K562 (cell line): Measurements from ENCODE around the gene PEX10. TPM values are rescaled to one million over a fixed set of nuclear protein-coding genes. Genes with fewer than 3 reads are reported as not detected.

Experiments used
- CC2D1A ChIP-seq: fragments of 450-650 bp; IDR thresholded peaks from 2 replicates; pipeline ENCODE4 v1.6.1; 2017; ENCODE audit warnings: mild to moderate bottlenecking
- DNMT1 ChIP-seq: fragments of 450-650 bp; IDR thresholded peaks from 2 replicates; pipeline ENCODE4 v1.6.1; 2016; ENCODE audit warnings: antibody characterized with exemption, mild to moderate bottlenecking
- HMGN3 ChIP-seq: IDR thresholded peaks from 2 replicates; pipeline ENCODE4 v1.6.1; 2011; ENCODE audit warnings: borderline replicate concordance, low read depth, mild to moderate bottlenecking, mixed read lengths, low read length; ENCODE audit not compliant: insufficient read length; ENCODE audit errors: extremely low read depth
- HNRNPUL1 ChIP-seq: fragments of 200-400 bp; formaldehyde crosslinking; IDR thresholded peaks from 2 replicates; pipeline ENCODE4 v1.6.1; 2017; ENCODE audit warnings: low read length
- NCOA1 ChIP-seq: fragments of 450-650 bp; IDR thresholded peaks from 2 replicates; pipeline ENCODE4 v1.6.1; 2016; ENCODE audit warnings: low read depth
- NFATC3 ChIP-seq: fragments of 450-650 bp; IDR thresholded peaks from 2 replicates; pipeline ENCODE4 v1.6.1; 2017; ENCODE audit warnings: mild to moderate bottlenecking
- OTX1 ChIP-seq: fragments of 450-650 bp; formaldehyde crosslinking; IDR thresholded peaks from 2 replicates; pipeline ENCODE4 v1.4.0; 2022; ENCODE audit warnings: mild to moderate bottlenecking
- PHF8 ChIP-seq: fragments of 200-600 bp; sonication (generic); IDR thresholded peaks from 2 replicates; pipeline ENCODE4 v1.6.1; 2012; ENCODE audit warnings: mixed run types, mild to moderate bottlenecking, inconsistent platforms, low read length, moderate library complexity, borderline replicate concordance
- RAD21 ChIP-seq, 2 experiments: fragments of 250-450 bp in 1 of 2; fragments of 450-650 bp in 1 of 2; sonication (Bioruptor Pico) in 1 of 2; formaldehyde crosslinking in 1 of 2; IDR thresholded peaks in 1 of 2; conservative IDR thresholded peaks in 1 of 2; 2 replicates each; pipeline versions ENCODE4 v1.4.0 to v1.8.0; 2020 to 2022; ENCODE audit warnings: mild to moderate bottlenecking in 2 of 2, moderate library complexity in 1 of 2
- SETDB1 ChIP-seq: IDR thresholded peaks from one replicate; pipeline ENCODE4 v1.6.1; 2012; ENCODE audit warnings: low read length, control low read depth, inconsistent platforms
- SNIP1 ChIP-seq: fragments of 450-650 bp; IDR thresholded peaks from 2 replicates; pipeline ENCODE4 v1.7.1; 2017; ENCODE audit warnings: low read depth, mild to moderate bottlenecking
- TEAD1 ChIP-seq, 2 experiments: fragments of 450-650 bp in 1 of 2; sonication (generic) in 1 of 2; formaldehyde crosslinking; IDR thresholded peaks; 2 replicates each; pipeline versions ENCODE4 v1.4.0 to v1.8.0; 2020 to 2022; ENCODE audit warnings: mild to moderate bottlenecking in 2 of 2, missing genetic modification reagents in 1 of 2
- ZBTB17 ChIP-seq: fragments of 450-650 bp; formaldehyde crosslinking; IDR thresholded peaks from 2 replicates; pipeline ENCODE4 v1.4.0; 2020; ENCODE audit warnings: mild to moderate bottlenecking
- polyA plus RNA-seq, 8 experiments: library from polyadenylated mRNA; depleted of rRNA in 4 of 8; stranded (reverse) in 5 of 8; unstranded in 3 of 8; fragments of >200 nt; fragmentation: Nextera tagmentation in 2 of 8; fragmentation: Illumina TruSeq in 1 of 8; extraction: Ambion mirVana in 2 of 8; extraction: Trizol in 1 of 8; gene quantifications; 2 replicates each; pipeline versions ENCODE4 v1.2.1 to v1.2.3, GENCODE V29; 2011 to 2014; ENCODE audit warnings: inconsistent platforms in 1 of 8, missing spikeins in 1 of 8
- total RNA-seq, 7 experiments: library from RNA; depleted of rRNA in 6 of 7; stranded (reverse); fragments of >200 nt in 6 of 7; fragmentation: Illumina TruSeq in 2 of 7; extraction: Trizol in 2 of 7; gene quantifications; 2 replicates each; pipeline versions ENCODE4 v1.2.1 to v1.2.3, GENCODE V29; 2011 to 2021; ENCODE audit warnings: low replicate concordance in 1 of 7
- TF ChIP-seq, protein P1 (sequence below): fragments of 250-450 bp; sonication (Bioruptor Pico); IDR thresholded peaks from 2 replicates; pipeline ENCODE4 v1.4.0; 2020; ENCODE audit warnings: mild to moderate bottlenecking, moderate library complexity
- TF ChIP-seq, protein P2 (sequence below): sonication (generic); formaldehyde crosslinking; IDR thresholded peaks from 2 replicates; pipeline ENCODE4 v1.8.1; 2023; ENCODE audit warnings: mild to moderate bottlenecking, missing genetic modification reagents, moderate library complexity
- TF ChIP-seq, protein P3 (sequence below), 2 experiments: IDR thresholded peaks; 2 replicates each; pipeline ENCODE4 v1.6.1; 2011; ENCODE audit warnings: borderline replicate concordance in 1 of 2, control low read depth in 1 of 2, low read depth in 1 of 2, low read length in 1 of 2, mild to moderate bottlenecking in 1 of 2, mixed read lengths in 1 of 2, moderate library complexity in 1 of 2; ENCODE audit not compliant: insufficient read depth in 1 of 2, insufficient read length in 1 of 2, poor library complexity in 1 of 2, severe bottlenecking in 1 of 2; ENCODE audit errors: extremely low read depth in 1 of 2
- TF ChIP-seq, protein P4 (sequence below), 2 experiments: fragments of 450-650 bp; IDR thresholded peaks; 2 replicates each; pipeline ENCODE4 v1.6.1; 2018; ENCODE audit warnings: mild to moderate bottlenecking in 2 of 2, low read depth in 1 of 2; ENCODE audit not compliant: partially characterized antibody in 2 of 2

PEX10 gene
- total and polyA plus RNA-seq, 9 of the 15 experiments (the other 6 are each of a cell fraction or from before 2014, with no cell fraction given) = 0.03 to 26.2 (median 8.7) TPM

DNA sequence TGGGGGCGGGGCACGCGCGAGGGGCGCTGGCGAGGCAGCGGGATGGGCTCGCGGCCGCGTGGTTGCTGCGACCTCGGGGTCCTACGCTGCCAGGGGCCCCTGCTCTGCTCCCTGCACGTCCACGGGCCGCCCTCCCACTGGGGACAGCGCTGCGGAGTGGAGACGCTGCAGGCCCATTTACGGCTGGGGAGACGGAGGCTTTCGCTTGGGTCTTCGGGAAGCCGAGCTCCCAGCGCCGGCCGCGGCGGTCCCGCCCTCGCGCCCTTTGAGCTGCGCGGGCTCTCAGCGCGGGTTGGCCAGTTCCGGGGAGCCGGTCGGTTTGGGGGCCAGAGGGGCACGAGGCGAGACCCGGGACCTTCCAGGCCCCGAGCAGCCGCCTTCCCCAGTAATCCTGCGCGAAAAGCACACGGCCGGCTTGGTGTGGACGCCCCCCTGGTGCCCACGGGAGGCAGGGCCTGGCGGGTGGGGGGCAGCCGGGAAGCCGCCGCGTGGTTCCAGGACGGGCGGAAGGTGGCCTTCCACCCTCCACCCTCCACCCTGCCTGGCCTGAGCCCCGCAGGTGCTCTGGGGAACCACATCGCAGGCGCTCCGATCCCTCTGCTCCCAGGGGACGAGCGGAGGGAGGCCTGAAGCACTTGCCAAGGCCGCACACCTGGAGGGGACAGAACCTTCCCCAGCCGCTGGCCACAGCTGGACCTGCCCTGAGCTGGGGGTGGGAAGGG lies 570 bp upstream of the PEX10 start (continued):
- TF ChIP-seq, protein P1, sequence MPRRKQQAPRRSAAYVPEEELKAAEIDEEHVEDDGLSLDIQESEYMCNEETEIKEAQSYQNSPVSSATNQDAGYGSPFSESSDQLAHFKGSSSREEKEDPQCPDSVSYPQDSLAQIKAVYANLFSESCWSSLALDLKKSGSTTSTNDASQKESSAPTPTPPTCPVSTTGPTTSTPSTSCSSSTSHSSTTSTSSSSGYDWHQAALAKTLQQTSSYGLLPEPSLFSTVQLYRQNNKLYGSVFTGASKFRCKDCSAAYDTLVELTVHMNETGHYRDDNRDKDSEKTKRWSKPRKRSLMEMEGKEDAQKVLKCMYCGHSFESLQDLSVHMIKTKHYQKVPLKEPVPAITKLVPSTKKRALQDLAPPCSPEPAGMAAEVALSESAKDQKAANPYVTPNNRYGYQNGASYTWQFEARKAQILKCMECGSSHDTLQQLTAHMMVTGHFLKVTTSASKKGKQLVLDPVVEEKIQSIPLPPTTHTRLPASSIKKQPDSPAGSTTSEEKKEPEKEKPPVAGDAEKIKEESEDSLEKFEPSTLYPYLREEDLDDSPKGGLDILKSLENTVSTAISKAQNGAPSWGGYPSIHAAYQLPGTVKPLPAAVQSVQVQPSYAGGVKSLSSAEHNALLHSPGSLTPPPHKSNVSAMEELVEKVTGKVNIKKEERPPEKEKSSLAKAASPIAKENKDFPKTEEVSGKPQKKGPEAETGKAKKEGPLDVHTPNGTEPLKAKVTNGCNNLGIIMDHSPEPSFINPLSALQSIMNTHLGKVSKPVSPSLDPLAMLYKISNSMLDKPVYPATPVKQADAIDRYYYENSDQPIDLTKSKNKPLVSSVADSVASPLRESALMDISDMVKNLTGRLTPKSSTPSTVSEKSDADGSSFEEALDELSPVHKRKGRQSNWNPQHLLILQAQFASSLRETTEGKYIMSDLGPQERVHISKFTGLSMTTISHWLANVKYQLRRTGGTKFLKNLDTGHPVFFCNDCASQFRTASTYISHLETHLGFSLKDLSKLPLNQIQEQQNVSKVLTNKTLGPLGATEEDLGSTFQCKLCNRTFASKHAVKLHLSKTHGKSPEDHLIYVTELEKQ = no peak
- TF ChIP-seq ZBTB17 (CRISPR knock-in tag) = no peak; the same call in 1 of the 2 replicates
- TF ChIP-seq, protein P2, sequence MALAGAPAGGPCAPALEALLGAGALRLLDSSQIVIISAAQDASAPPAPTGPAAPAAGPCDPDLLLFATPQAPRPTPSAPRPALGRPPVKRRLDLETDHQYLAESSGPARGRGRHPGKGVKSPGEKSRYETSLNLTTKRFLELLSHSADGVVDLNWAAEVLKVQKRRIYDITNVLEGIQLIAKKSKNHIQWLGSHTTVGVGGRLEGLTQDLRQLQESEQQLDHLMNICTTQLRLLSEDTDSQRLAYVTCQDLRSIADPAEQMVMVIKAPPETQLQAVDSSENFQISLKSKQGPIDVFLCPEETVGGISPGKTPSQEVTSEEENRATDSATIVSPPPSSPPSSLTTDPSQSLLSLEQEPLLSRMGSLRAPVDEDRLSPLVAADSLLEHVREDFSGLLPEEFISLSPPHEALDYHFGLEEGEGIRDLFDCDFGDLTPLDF (CRISPR knock-in tag) = peak; percentile 49; the same call in 1 of the 2 replicates
- no peak for TF ChIP-seq NFATC3
- TF ChIP-seq HNRNPUL1 = no peak
- TF ChIP-seq SNIP1 = no peak
- TF ChIP-seq NCOA1 = no peak
- TF ChIP-seq SETDB1 = no peak
- TF ChIP-seq PHF8 = peak; percentile 74; the same call in 1 of the 2 replicates
- no peak for TF ChIP-seq OTX1
- no peak for TF ChIP-seq CC2D1A
- TF ChIP-seq TEAD1 (CRISPR knock-in tag; IDR thresholded peaks at IDR 0.05) = no peak; a peak in 1 of 4 replicates
- TF ChIP-seq, protein P3, sequence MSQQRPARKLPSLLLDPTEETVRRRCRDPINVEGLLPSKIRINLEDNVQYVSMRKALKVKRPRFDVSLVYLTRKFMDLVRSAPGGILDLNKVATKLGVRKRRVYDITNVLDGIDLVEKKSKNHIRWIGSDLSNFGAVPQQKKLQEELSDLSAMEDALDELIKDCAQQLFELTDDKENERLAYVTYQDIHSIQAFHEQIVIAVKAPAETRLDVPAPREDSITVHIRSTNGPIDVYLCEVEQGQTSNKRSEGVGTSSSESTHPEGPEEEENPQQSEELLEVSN (IDR thresholded peaks at IDR 0.05; ENCODE audit: borderline replicate concordance in 1 of 2, extremely low read depth in 1 of 2, insufficient read depth in 1 of 2, insufficient read length in 1 of 2, low read depth in 1 of 2, low read length in 1 of 2, poor library complexity in 1 of 2, severe bottlenecking in 1 of 2) = peak; percentile 92 to 98
- no peak for TF ChIP-seq DNMT1
- TF ChIP-seq, protein P4, sequence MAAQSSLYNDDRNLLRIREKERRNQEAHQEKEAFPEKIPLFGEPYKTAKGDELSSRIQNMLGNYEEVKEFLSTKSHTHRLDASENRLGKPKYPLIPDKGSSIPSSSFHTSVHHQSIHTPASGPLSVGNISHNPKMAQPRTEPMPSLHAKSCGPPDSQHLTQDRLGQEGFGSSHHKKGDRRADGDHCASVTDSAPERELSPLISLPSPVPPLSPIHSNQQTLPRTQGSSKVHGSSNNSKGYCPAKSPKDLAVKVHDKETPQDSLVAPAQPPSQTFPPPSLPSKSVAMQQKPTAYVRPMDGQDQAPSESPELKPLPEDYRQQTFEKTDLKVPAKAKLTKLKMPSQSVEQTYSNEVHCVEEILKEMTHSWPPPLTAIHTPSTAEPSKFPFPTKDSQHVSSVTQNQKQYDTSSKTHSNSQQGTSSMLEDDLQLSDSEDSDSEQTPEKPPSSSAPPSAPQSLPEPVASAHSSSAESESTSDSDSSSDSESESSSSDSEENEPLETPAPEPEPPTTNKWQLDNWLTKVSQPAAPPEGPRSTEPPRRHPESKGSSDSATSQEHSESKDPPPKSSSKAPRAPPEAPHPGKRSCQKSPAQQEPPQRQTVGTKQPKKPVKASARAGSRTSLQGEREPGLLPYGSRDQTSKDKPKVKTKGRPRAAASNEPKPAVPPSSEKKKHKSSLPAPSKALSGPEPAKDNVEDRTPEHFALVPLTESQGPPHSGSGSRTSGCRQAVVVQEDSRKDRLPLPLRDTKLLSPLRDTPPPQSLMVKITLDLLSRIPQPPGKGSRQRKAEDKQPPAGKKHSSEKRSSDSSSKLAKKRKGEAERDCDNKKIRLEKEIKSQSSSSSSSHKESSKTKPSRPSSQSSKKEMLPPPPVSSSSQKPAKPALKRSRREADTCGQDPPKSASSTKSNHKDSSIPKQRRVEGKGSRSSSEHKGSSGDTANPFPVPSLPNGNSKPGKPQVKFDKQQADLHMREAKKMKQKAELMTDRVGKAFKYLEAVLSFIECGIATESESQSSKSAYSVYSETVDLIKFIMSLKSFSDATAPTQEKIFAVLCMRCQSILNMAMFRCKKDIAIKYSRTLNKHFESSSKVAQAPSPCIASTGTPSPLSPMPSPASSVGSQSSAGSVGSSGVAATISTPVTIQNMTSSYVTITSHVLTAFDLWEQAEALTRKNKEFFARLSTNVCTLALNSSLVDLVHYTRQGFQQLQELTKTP (IDR thresholded peaks at IDR 0.05; ENCODE audit: low read depth in 1 of 2, partially characterized antibody in 2 of 2) = no peak
- peak in 1 of 2 experiments; percentile 4; a peak in 1 of 4 replicates for TF ChIP-seq RAD21 (CRISPR knock-in tag; conservative IDR thresholded peaks at IDR 0.05 in 1 of 2, IDR thresholded peaks at IDR 0.05 in 1 of 2)
- TF ChIP-seq HMGN3 = peak; percentile 79
